ENCODE data around the gene IRGC.

Gene IRGC

GRCh38 chr19:43704002-43704705 lies 11.7 kb upstream of the IRGC start:
- no peaks in the 10 kb centered on the region for H3K79me1 ChIP-seq (replicated peaks; ENCODE audit: low read length, poor library complexity, severe bottlenecking)
- no peak overlapping the region for H3K27ac ChIP-seq (ENCODE audit: low read length, poor library complexity, severe bottlenecking)
- H3K36me3 ChIP-seq (ENCODE audit: control insufficient read depth in 1 of 2, insufficient read depth in 2 of 2, low read depth in 1 of 2, low read length in 2 of 2), result no peaks in the 10 kb centered on the region
- H2BK5ac ChIP-seq (ENCODE audit: low read depth, low read length, poor library complexity, severe bottlenecking), result no peak overlapping the region
- no peak overlapping the region for H3K4me3 ChIP-seq (ENCODE audit: insufficient read depth in 1 of 2, low read depth in 1 of 2, low read length in 2 of 2)
- DNase-seq, result no peak
- no peak overlapping the region for H2AFZ ChIP-seq (ENCODE audit: low read depth, low read length)
- H2BK15ac ChIP-seq (ENCODE audit: low read depth, poor library complexity, severe bottlenecking), result no peak overlapping the region
- H3K18ac ChIP-seq (ENCODE audit: low read depth in 1 of 2, low read length in 2 of 2), result no peak overlapping the region
- no peak overlapping the region for H3K14ac ChIP-seq (ENCODE audit: low read length in 2 of 2)
- H3K27me3 ChIP-seq (ENCODE audit: control insufficient read depth in 1 of 2, insufficient read depth in 1 of 2, low read length in 2 of 2), result peaks cover 0 to 6% of the 10 kb centered on the region in 2 experiments
- no peak overlapping the region for H4K91ac ChIP-seq (ENCODE audit: low read length)
- H3K9ac ChIP-seq (ENCODE audit: low read length), result no peak overlapping the region
- H2AK5ac ChIP-seq (ENCODE audit: low read length, severe bottlenecking), result no peak overlapping the region
- peaks cover 5% of the 10 kb centered on the region for H3K4me1 ChIP-seq (ENCODE audit: control insufficient read depth, insufficient read depth, low read depth, low read length)
- H3K4ac ChIP-seq (ENCODE audit: low read depth in 1 of 2, low read length in 2 of 2), result no peak overlapping the region
- no peak overlapping the region for H2BK12ac ChIP-seq (ENCODE audit: low read length in 2 of 2)
- 75% methylated on average over 7 of the region's 7 CpGs for WGBS
- no peak overlapping the region for H4K8ac ChIP-seq (ENCODE audit: low read length)
- H2BK120ac ChIP-seq (ENCODE audit: low read depth, low read length), result no peak overlapping the region
- H3K4me2 ChIP-seq (ENCODE audit: low read length, poor library complexity, severe bottlenecking), result no peak overlapping the region
- no peak overlapping the region for H3K23ac ChIP-seq (ENCODE audit: low read length in 2 of 2)
- peaks cover 6% of the 10 kb centered on the region for H3K9me3 ChIP-seq (ENCODE audit: control insufficient read depth, low read length)

GRCh38 chr19:43705729-43706128 lies 10.1 kb upstream of the IRGC start:
- H3K18ac ChIP-seq (ENCODE audit: low read depth in 1 of 2, low read length in 2 of 2), result no peak overlapping the region
- H3K4me3 ChIP-seq (ENCODE audit: insufficient read depth in 1 of 2, low read depth in 1 of 2, low read length in 2 of 2), result no peak overlapping the region
- H3K4me1 ChIP-seq (ENCODE audit: control insufficient read depth, insufficient read depth, low read depth, low read length), result no peaks in the 10 kb centered on the region
- H3K36me3 ChIP-seq (ENCODE audit: control insufficient read depth in 1 of 2, insufficient read depth in 2 of 2, low read depth in 1 of 2, low read length in 2 of 2), result no peaks in the 10 kb centered on the region
- no peak overlapping the region for H2BK15ac ChIP-seq (ENCODE audit: low read depth, poor library complexity, severe bottlenecking)
- H3K4me2 ChIP-seq (ENCODE audit: low read length, poor library complexity, severe bottlenecking), result no peak overlapping the region
- H2BK5ac ChIP-seq (ENCODE audit: low read depth, low read length, poor library complexity, severe bottlenecking), result no peak overlapping the region
- no peak overlapping the region for H4K91ac ChIP-seq (ENCODE audit: low read length)
- H3K9ac ChIP-seq (ENCODE audit: low read length), result no peak overlapping the region
- no peak overlapping the region for H4K8ac ChIP-seq (ENCODE audit: low read length)
- no peak overlapping the region for H2AFZ ChIP-seq (ENCODE audit: low read depth, low read length)
- no peak overlapping the region for H3K14ac ChIP-seq (ENCODE audit: low read length in 2 of 2)
- H2BK120ac ChIP-seq (ENCODE audit: low read depth, low read length), result no peak overlapping the region
- H3K79me1 ChIP-seq (replicated peaks; ENCODE audit: low read length, poor library complexity, severe bottlenecking), result no peaks in the 10 kb centered on the region
- H3K23ac ChIP-seq (ENCODE audit: low read length in 2 of 2), result no peak overlapping the region
- H3K4ac ChIP-seq (ENCODE audit: low read depth in 1 of 2, low read length in 2 of 2), result no peak overlapping the region
- DNase-seq, result no peak
- H3K9me3 ChIP-seq (ENCODE audit: control insufficient read depth, low read length), result peaks cover 7% of the 10 kb centered on the region
- H3K27ac ChIP-seq (ENCODE audit: low read length, poor library complexity, severe bottlenecking), result no peak overlapping the region
- 71% methylated on average over 6 of the region's 6 CpGs for WGBS
- H2BK12ac ChIP-seq (ENCODE audit: low read length in 2 of 2), result no peak overlapping the region
- no peaks in the 10 kb centered on the region for H3K27me3 ChIP-seq (ENCODE audit: control insufficient read depth in 1 of 2, insufficient read depth in 1 of 2, low read length in 2 of 2)
- no peak overlapping the region for H2AK5ac ChIP-seq (ENCODE audit: low read length, severe bottlenecking)

- Histone ChIP-seq H3K9me3 (ENCODE audit: control insufficient read depth, low read length) (peaks cover 7% of the 10 kb centered on the region), H2BK120ac (ENCODE audit: low read depth, low read length) (no peak overlapping the region), H2AFZ (ENCODE audit: low read depth, low read length) (no peak overlapping the region), H3K4me1 (ENCODE audit: control insufficient read depth, insufficient read depth, low read depth, low read length) (no peaks in the 10 kb centered on the region), H3K18ac (ENCODE audit: low read depth in 1 of 2, low read length in 2 of 2) (no peak overlapping the region), H3K9ac (ENCODE audit: low read length) (no peak overlapping the region), H3K36me3 (ENCODE audit: control insufficient read depth in 1 of 2, insufficient read depth in 2 of 2, low read depth in 1 of 2, low read length in 2 of 2) (no peaks in the 10 kb centered on the region), H3K27me3 (ENCODE audit: control insufficient read depth in 1 of 2, insufficient read depth in 1 of 2, low read length in 2 of 2) (no peaks in the 10 kb centered on the region), H2BK15ac (ENCODE audit: low read depth, poor library complexity, severe bottlenecking) (no peak overlapping the region), H3K4me3 (ENCODE audit: insufficient read depth in 1 of 2, low read depth in 1 of 2, low read length in 2 of 2) (no peak overlapping the region), H2AK5ac (ENCODE audit: low read length, severe bottlenecking) (no peak overlapping the region), H3K4me2 (ENCODE audit: low read length, poor library complexity, severe bottlenecking) (no peak overlapping the region), H2BK5ac (ENCODE audit: low read depth, low read length, poor library complexity, severe bottlenecking) (no peak overlapping the region), H3K23ac (ENCODE audit: low read length in 2 of 2) (no peak overlapping the region), H3K4ac (ENCODE audit: low read depth in 1 of 2, low read length in 2 of 2) (no peak overlapping the region), H3K14ac (ENCODE audit: low read length in 2 of 2) (no peak overlapping the region), H2BK12ac (ENCODE audit: low read length in 2 of 2) (no peak overlapping the region), H4K8ac (ENCODE audit: low read length) (no peak overlapping the region), H3K27ac (ENCODE audit: low read length, poor library complexity, severe bottlenecking) (no peak overlapping the region), H3K79me1 (replicated peaks; ENCODE audit: low read length, poor library complexity, severe bottlenecking) (no peaks in the 10 kb centered on the region), H4K91ac (ENCODE audit: low read length) (no peak overlapping the region)
- DNase-seq, result no peak
- WGBS, result 71% methylated on average over 12 of the region's 13 CpGs
These were observed 8.6 kb upstream of the IRGC start for GRCh38 chr19:43707158-43707712.

GRCh38 chr19:43708716-43709115 lies 7.2 kb upstream of the IRGC start:
- no peaks in the 10 kb centered on the region for H3K4me1 ChIP-seq (ENCODE audit: control insufficient read depth, insufficient read depth, low read depth, low read length)
- no peak overlapping the region for H2AFZ ChIP-seq (ENCODE audit: low read depth, low read length)
- no peak overlapping the region for H3K9ac ChIP-seq (ENCODE audit: low read length)
- H3K79me1 ChIP-seq (replicated peaks; ENCODE audit: low read length, poor library complexity, severe bottlenecking), result no peaks in the 10 kb centered on the region
- no peak overlapping the region for H3K14ac ChIP-seq (ENCODE audit: low read length in 2 of 2)
- H2AK5ac ChIP-seq (ENCODE audit: low read length, severe bottlenecking), result no peak overlapping the region
- H3K18ac ChIP-seq (ENCODE audit: low read depth in 1 of 2, low read length in 2 of 2), result no peak overlapping the region
- H3K23ac ChIP-seq (ENCODE audit: low read length in 2 of 2), result no peak overlapping the region
- no peak overlapping the region for H3K4me2 ChIP-seq (ENCODE audit: low read length, poor library complexity, severe bottlenecking)
- no peak overlapping the region for H2BK12ac ChIP-seq (ENCODE audit: low read length in 2 of 2)
- H4K8ac ChIP-seq (ENCODE audit: low read length), result no peak overlapping the region
- H3K4me3 ChIP-seq (ENCODE audit: insufficient read depth in 1 of 2, low read depth in 1 of 2, low read length in 2 of 2), result no peak overlapping the region
- no peak overlapping the region for H2BK15ac ChIP-seq (ENCODE audit: low read depth, poor library complexity, severe bottlenecking)
- H4K91ac ChIP-seq (ENCODE audit: low read length), result no peak overlapping the region
- H3K9me3 ChIP-seq (ENCODE audit: control insufficient read depth, low read length), result peaks cover 7% of the 10 kb centered on the region
- no peak overlapping the region for H3K4ac ChIP-seq (ENCODE audit: low read depth in 1 of 2, low read length in 2 of 2)
- no peak overlapping the region for H2BK5ac ChIP-seq (ENCODE audit: low read depth, low read length, poor library complexity, severe bottlenecking)
- no peak overlapping the region for H2BK120ac ChIP-seq (ENCODE audit: low read depth, low read length)
- no peaks in the 10 kb centered on the region for H3K27me3 ChIP-seq (ENCODE audit: control insufficient read depth in 1 of 2, insufficient read depth in 1 of 2, low read length in 2 of 2)
- no peaks in the 10 kb centered on the region for H3K36me3 ChIP-seq (ENCODE audit: control insufficient read depth in 1 of 2, insufficient read depth in 2 of 2, low read depth in 1 of 2, low read length in 2 of 2)
- H3K27ac ChIP-seq (ENCODE audit: low read length, poor library complexity, severe bottlenecking), result no peak overlapping the region
- DNase-seq, result no peak
- 50% methylated on average over 2 of the region's 2 CpGs for WGBS

Data from mesenchymal stem cell (in vitro differentiated cells and primary cell).